Fibroblast of pulmonary artery (primary cell): Measurements from ENCODE around the gene RPL19.

Experiments used
- DNase-seq: peaks from one replicate; pipeline ENCODE4 v3.0.0-alpha.2; 2010; ENCODE audit warnings: low read depth
- H3K4me3 ChIP-seq: replicated peaks from 2 replicates; pipeline ENCODE4 v1.5.1; 2011; ENCODE audit warnings: low read depth, mild to moderate bottlenecking, control low read depth, low read length, moderate library complexity
- TF ChIP-seq, protein P1 (sequence below): IDR thresholded peaks from 2 replicates; pipeline ENCODE4 v1.5.1; 2011; ENCODE audit warnings: mild to moderate bottlenecking, control low read depth, low read length, inconsistent platforms; ENCODE audit errors: missing control alignments

The RPL19 gene

GRCh38 chr17:39192901-39193300 lies 7.2 kb upstream of the RPL19 start:
- no peak for DNase-seq
- H3K4me3 ChIP-seq, result no peak overlapping the region
- TF ChIP-seq, protein P1, sequence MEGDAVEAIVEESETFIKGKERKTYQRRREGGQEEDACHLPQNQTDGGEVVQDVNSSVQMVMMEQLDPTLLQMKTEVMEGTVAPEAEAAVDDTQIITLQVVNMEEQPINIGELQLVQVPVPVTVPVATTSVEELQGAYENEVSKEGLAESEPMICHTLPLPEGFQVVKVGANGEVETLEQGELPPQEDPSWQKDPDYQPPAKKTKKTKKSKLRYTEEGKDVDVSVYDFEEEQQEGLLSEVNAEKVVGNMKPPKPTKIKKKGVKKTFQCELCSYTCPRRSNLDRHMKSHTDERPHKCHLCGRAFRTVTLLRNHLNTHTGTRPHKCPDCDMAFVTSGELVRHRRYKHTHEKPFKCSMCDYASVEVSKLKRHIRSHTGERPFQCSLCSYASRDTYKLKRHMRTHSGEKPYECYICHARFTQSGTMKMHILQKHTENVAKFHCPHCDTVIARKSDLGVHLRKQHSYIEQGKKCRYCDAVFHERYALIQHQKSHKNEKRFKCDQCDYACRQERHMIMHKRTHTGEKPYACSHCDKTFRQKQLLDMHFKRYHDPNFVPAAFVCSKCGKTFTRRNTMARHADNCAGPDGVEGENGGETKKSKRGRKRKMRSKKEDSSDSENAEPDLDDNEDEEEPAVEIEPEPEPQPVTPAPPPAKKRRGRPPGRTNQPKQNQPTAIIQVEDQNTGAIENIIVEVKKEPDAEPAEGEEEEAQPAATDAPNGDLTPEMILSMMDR, result no peak

DNA sequence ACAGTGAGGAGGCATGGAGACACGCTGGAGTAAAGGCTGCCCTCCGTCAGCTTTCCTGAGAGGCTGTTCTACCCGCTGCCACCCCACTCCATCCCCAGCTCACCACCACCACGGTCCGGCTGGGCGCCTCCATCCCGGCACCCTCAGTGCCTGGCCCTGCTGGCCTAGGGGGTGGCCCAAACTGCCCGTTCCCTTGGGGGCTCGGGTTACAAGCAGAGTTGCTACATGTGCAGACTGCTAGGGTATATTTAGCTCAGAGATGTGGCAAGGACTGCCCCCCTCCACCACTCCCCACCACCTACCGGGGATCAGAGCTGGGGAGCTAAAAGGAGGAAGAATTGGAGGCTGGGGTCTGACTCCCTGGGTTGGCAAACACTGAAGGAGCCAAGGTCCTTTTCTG lies 6.7 kb upstream of the RPL19 start:
- H3K4me3 ChIP-seq, result no peak overlapping the region
- TF ChIP-seq, protein P1, result no peak
- DNase-seq, result no peak

DNA sequence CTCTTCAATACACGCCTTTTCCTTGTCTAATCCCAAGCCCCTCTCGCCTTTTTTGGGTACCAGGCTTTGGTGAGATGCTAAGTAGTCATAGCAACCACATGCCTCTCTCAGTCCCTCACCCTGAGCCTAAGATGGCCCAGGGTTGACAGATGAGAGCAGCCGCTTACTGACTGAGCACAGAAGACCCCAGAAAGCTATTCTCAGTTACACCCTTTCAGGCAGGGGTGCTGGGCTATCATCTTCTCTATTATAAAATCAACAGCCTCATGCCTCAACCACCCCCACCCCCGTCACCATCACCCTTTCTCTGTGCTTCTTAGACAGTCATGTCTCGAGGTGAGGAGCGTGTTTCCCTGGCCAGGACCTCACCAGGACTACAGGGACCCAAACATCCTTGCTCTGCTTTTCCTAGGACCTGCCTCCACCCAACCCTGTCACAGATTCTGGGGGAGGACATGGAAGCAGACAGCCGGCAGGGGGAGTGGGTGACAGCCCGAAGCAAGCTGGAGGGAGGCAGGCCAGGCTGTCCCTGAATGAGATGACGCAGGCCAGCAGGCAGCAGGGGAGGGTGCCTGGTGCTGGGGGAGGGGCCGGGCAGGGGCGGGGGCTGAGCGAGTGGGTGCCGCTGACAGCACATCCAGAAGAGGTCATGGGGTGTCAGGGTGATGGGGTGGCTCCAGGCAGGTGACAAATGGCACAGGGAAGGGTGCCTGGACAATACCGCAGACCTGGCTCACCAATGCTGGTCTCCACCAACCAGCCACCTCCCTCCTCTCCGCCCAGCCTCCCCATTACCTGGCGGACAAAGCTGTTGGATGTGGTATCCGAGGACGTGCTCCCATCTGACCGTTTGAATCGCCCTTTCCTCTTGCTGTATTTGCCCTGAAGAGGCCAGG lies 5.7 kb upstream of the RPL19 start:
- DNase-seq, result peak; percentile 70
- TF ChIP-seq, protein P1, result peak; percentile 60
- H3K4me3 ChIP-seq, result no peak overlapping the region

- H3K4me3 ChIP-seq, result no peak overlapping the region
- TF ChIP-seq, protein P1, result no peak
- no peak for DNase-seq
These were observed 5.0 kb upstream of the RPL19 start for GRCh38 chr17:39194985-39195524.

GRCh38 chr17:39195568-39196160 lies 4.4 kb upstream of the RPL19 start:
- peak overlapping the region; percentile 77 for H3K4me3 ChIP-seq
- DNase-seq, result no peak
- TF ChIP-seq, protein P1, result no peak

GRCh38 chr17:39196241-39196807 lies 3.8 kb upstream of the RPL19 start:
- TF ChIP-seq, protein P1, result no peak
- DNase-seq, result no peak
- peak overlapping the region; percentile 77 for H3K4me3 ChIP-seq
